HFF-Myc (cell line): ENCODE measurements around the gene PIEZO1.

ENCODE experiments used
- DNase-seq: peaks from one replicate; pipeline ENCODE4 v3.0.0-alpha.2; 2011; ENCODE audit warnings: low read depth; ENCODE audit errors: extremely low read depth
- H3K4me3 ChIP-seq: replicated peaks from 2 replicates; pipeline ENCODE4 v1.5.1; 2011; ENCODE audit warnings: low read depth, mild to moderate bottlenecking, control low read depth, low read length
- CTCF ChIP-seq: IDR thresholded peaks from 2 replicates; pipeline ENCODE4 v1.5.1; 2012; ENCODE audit warnings: mild to moderate bottlenecking, low read depth, low read length, control low read depth; ENCODE audit errors: missing control alignments

PIEZO1 gene

DNA sequence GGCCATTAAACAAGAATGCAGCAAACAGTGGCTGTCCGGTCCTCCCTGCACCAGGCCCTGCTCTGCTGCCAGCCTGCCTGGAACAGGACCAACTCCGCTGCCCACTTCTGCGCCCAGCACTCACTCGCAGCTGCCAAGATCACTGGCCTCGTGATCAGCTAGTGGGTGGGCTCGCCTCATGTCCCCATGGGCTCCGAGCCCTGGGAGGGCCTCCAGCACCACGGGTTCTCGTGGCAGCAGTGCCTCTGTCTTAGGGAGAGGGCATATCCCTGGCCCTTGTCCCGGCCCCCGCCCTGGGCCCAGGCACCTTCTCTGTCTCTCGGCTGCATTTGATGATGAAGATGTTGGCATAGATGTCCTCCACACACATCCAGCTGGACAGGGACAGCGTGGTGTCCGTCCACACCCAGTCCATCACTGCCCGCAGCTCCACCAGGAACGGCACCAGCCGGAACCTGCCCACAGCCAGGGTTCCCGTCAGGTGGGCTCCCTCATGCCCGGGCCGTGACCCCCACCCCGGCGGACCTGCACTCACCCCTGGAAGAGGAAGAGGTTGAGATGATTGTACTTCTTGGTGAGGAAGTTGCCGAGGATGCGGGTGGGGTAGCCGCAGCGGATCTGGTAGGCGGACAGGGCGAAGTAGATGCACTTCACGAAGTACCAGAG lies 65.6 kb downstream of the PIEZO1 start:
- H3K4me3 ChIP-seq = no peak overlapping the region
- TF ChIP-seq CTCF = no peak
- no peak for DNase-seq

- TF ChIP-seq CTCF = no peak
- no peak overlapping the region for H3K4me3 ChIP-seq
- DNase-seq = no peak
Measured at GRCh38 chr16:88718178-88718577, 66.8 kb downstream of the PIEZO1 start.

- DNase-seq = no peak
- no peak for TF ChIP-seq CTCF
- H3K4me3 ChIP-seq = no peak overlapping the region
Measured at GRCh38 chr16:88716601-88717001, 68.4 kb downstream of the PIEZO1 start.

DNA sequence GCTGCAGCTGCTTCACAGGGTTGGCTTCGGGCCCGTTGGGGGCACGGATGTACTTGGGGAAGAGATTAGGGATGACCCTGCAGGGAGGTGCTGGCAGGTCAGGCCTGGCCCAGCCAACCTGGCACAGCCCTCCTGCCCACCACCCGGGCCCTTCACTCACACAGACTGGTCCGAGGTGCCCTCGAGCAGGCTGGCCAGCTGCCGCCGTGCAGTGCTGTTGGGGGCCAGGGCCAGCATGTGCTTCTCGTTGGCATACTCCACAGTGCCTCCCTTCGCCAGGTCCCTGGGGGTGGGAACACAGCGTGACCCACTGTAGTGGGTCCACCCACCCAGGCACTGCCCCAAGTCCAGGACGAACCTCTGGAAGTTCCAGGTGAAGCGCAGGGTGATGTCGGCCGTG lies 68.8 kb downstream of the PIEZO1 start:
- H3K4me3 ChIP-seq = no peak overlapping the region
- no peak for DNase-seq
- no peak for TF ChIP-seq CTCF

DNA sequence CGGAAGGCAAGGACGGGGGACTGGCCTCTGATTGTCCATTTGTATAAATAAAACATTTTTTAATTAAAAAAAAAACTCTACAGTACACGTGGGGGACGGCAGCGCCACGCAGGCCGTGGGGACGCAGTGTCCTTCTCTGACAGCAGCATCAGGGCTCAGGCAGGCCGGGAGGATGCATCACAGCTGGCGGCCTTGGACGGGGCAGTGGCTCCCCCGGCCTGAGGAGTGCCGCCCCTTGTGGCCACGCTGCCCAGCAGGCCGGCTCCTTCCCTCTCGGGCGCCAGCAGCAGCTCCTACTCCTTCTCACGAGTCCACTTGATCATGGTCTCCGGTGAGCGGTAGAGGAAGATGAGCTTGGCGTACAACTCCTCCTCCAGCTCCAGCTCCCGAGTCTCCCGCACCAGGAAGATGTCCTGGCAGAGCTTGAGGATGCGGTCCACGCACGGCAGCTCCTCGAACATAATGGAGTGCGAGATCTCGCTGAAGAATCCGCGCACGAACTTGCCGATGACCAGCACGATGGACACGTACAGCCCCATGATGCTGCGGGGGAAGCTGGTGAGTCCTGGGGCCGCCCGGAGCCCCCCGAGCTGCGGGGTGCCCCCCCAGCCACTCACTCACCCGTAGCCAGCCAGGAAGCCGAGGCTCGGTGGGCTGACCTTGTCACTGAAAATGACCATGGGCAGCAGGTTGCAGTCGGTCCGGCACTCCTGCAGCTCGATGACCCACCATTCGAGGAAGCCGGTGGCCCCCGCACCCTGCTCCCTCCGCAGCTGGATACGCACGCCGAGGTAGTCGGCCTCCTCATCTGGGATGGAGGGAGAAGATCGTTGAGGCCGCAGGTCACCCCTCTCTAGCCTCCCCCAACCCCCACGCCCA lies 69.5 kb downstream of the PIEZO1 start:
- DNase-seq = no peak
- no peak overlapping the region for H3K4me3 ChIP-seq
- no peak for TF ChIP-seq CTCF

DNA sequence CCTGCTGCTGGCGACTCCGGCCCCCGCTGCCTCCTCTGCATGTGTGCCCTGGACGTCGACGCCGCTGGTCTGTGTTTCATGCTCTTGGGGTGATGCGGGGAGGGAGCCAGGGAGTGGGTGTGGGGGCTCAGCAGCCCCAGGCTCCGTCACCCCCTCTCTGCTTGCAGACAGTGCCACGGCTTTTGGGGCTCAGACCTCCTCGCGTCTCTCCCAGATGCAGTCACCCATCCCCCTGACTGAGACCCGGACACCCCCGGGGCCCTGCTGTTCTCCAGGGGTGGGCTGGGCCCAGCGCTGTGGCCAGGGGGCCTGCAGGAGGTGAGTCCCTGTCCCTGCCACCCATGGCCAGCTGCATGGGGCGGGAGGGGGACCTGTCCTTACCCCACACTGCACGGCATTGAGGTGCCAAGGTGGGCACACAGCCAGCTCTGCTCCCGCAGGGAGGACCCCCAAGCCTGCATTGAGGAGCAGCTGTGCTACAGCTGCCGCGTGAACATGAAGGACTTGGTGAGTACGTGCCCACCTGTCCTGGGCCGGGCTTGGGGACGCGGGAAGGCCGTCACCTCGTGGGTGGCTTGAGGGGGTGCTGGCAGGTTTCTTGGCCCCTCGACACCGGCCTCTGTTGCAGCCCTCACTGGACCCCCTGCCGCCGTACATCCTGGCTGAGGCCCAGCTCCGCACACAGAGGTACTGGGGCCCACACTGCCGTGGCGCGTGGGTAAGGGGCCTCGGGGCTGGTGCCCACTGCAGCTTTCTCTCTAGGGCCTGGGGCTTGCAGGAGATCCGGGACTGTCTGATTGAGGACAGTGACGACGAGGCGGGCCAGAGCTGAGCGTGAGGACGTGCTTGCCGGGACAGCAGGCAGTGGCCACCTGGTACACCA lies 70.4 kb downstream of the PIEZO1 start:
- no peak for DNase-seq
- no peak overlapping the region for H3K4me3 ChIP-seq
- no peak for TF ChIP-seq CTCF
